Activated CD4-positive, CD25-positive, alpha-beta regulatory T cell (primary cell): ENCODE results near the gene TMEM86B.

Source experiments
- DNase-seq, 4 experiments: peaks; one replicate each; lab custom pipeline; 2025; lab: John Stamatoyannopoulos, UW

The TMEM86B gene

GRCh38 chr19:55257461-55258420 is 29.2 kb upstream of the TMEM86B start:
- DNase-seq, result no peak

GRCh38 chr19:55256562-55257460 is 28.2 kb upstream of the TMEM86B start:
- no peak for DNase-seq

GRCh38 chr19:55255618-55256423 is 27.3 kb upstream of the TMEM86B start:
- DNase-seq, result peak in 1 of 4 experiments; percentile 18

GRCh38 chr19:55254625-55254977 is 26.0 kb upstream of the TMEM86B start:
- no peak for DNase-seq

GRCh38 chr19:55253842-55254624 is 25.5 kb upstream of the TMEM86B start:
- peak in 3 of 4 experiments; percentile 32 to 57 (median 41) for DNase-seq

DNA sequence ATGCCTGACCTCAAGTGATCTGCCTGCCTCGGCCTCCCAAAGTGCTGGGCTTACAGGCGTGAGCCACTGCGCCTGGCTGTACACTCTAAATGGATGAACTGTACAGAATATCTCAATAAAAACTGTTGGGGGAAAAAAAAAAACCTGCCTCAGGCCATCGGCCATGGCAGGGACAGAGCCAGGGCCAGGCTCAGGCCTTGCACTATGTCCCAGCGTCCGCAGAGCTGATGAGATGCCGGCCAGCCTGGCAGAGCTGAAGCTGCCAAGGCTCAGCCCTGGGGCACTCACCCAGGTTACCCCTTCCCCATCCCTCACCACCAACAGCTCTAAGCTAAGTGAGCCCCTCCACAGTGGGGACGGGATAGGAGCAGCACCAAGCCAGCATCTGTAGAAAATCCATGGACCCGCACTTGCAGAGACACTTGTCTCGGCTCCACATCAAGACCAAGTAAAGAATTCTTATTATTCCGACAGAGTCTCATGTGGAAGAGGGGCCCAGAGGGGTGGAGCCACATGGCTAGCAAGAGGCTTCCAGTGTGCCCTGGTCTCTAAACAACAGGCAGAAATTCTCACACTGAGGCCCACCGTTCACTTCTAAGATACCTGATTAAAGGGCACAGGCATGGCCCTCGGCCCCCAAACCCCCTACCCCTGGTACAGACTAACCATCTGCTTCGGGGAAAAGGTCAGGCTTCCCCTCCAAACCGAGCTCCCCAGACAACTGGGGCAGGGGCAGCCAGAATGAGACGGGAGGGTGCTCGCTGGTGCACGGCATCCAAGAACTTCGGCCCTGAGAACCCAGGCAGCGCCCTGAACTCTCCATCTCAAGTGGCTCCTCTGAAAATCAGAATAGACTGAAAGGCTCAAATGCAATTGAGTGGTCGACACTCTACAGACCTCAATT is 24.4 kb upstream of the TMEM86B start:
- no peak for DNase-seq

DNA sequence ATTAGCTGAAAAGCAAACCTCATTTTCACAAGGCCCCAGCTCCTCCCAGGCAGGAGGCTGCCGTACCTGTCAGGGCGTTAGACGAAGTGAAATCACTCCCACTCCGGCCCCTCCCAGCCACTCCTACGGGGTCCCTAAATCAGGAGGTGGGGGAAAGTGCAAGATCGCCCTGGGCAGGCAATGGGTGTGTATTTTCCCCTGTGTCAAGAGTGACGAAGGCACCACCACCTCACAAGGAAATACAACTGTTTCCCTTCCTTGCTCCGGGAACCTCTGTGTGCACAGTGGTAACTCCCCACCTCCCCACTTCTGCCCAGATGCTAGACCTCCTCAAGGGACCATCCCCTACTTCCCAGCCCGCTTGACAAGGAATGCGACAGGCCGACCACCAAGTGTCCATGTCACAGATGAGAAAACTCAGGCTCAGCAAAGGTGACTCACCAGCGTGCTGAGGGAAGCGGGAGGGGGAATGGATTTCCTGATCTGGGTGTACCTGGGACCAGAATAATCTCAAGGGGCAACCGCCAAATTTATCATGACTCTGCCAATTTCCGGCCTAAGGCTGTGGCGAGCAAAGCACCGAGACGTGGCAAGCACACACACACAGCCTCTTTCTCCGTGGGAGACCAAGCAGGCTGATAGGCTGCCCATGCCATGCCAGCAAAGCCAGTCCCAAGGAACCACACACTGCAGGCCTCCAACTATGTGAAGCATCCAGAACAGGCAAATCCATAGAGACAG is 22.9 kb upstream of the TMEM86B start:
- DNase-seq, result no peak

GRCh38 chr19:55250262-55251036 is 21.9 kb upstream of the TMEM86B start:
- DNase-seq, result no peak

GRCh38 chr19:55249841-55250240 is 21.3 kb upstream of the TMEM86B start:
- DNase-seq, result no peak

- DNase-seq, result no peak
These were observed 20.1 kb upstream of the TMEM86B start for GRCh38 chr19:55248704-55249103.

DNA sequence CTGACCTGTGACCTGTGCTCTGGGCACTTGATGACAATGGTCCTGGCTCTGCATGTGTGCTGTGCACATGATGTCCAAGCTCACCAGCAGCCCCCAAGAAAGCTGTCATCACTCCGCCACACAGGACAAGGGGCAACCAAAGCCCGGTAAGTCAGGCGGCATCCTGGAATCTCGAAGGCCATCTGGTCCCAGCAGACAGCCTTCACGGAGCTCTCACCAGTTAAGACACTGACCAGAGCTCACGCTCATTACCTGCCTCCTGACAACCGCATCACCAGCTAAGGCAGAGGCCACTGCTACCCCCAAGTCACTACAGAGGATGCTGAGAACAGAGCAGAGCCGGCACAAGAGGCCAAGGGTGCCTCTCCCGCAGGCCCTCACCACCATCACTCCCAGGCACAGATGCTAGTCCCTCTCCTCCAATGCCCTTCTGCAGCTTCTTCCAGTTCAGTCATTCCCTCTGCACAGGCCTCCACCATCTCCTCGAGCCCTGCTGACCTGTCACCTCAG is 19.7 kb upstream of the TMEM86B start:
- DNase-seq, result no peak

DNA sequence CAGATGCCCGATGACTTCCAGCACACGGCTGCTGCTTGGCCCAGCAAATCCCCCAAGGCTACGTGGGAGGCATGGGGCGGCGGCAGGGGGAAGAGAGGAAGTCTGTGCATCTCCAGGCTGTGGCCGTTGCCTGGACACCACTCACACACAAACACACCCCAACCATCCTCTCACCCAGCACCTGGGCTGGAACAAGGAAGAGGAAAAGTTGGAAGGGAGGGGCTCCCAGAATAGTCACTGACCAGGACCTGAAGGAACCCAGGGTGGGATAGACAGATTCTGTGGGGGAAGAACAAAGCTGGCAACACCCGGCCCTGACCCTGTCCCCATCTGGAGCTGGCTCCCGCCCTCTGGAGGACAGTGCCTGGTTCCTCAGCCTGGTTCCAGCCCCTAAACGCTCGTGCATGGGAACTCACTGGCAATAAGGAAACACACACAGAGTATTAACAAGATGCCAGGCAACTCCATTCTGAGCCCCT is 19.1 kb upstream of the TMEM86B start:
- no peak for DNase-seq

DNA sequence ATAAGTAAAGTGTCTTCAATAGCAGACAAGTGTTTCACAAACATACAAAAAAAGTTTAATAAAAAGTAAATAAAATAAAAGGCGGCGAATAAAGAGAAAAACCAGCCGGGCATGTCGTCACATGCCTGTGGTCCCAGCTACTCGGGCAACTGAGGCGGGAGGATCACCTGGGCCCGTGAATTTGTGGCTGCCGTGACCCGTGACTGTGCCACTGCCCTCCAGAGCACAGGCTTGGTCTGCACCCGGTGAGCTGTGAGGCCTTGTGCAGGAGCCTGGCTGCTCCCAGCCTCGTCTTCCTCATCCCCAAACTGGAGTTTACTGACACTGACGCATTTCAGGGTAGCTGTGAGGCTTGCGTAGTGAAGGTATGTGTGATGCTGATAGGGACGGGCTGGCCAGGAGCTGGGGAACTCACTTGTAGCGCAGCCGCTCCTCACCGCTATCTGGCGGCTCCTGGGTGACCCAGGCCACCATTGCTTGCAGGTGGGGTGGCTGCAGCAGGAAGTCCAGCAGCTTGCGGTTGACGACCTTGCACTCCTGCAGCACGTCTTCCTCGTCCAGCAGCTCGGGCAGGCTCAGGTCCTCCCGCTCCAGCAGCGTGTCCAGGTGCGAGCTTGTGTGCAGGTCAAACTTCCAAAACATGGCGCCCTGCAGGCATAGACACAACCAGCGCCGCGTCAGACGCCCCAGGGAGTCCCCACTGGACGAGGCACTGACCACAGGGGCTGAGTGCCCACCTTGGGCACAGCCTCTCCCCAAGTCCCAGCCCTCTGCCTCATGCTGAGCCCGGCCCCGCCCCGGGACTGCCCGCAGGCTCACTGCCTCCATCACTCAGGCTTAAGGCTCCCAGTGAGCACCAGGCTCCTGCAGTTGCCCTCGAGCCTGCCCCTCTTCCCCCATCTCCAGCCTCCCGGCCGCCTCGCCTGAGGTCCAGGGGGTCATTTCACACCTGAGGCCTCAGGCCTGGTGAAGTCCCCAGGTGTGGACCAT is 18.2 kb upstream of the TMEM86B start:
- no peak for DNase-seq

DNA sequence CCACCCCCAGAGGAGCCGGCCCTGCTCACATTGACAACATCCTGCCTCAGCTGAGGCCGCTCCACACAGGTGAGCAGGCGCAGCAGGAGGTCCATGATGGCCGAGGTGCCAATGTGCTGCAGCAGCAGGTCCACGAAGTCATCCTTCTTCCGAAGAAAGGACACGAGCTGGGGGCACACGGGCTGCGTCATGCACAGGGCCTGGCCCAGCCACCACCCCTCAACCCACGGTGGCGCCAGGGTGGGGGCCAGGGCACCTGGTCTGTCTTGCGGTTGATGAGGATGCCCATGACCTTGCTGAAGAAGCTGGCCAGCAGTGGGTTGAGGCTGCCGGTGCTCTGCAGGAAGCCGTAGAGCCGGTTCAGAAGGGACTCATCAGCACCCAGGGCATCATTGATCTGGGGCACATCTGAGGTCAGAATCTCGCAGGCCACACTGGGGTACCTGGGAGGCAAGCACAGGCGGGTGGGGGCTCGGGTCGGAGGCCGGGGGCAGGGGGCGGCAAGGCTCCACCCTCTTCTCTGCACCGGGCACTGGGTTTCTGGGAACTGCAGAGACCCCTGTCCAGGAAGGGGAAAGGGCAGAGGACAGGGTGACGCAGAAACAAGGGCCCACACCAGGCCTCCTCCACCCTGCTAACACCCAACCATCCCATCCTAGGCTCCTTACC is 16.8 kb upstream of the TMEM86B start:
- DNase-seq, result no peak

DNA sequence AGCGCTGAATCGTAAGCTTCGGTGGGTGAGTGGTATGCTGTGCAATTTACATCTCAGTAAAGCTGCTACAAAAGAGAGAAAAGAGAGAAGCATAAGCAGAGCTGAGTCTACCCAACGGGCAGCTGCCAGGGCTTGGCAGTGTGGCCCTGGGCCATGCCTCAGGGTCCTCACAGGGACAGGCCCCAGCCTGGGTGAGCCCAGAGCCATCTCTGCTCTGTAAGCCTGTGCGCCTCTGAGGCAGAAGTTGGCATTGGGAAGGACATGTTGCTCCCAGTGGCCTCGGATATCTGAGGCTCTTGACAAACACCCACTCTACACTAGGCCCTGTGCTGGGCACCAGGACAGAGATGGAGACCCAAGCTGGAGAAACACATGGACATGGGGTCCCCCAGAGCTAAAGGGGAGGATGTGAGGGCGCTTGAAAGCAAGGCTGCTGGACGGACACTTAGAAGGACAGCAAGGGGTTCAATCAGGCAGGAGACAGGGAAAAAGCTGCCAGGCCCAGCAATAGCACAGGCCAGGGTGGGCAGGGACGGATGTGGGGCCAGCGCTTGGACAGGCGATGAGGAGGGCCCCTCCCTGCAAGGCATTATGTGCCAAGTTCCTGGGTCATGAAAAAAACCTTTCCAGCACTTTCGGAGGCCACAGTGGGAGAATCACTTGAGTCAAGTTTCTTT is 15.6 kb upstream of the TMEM86B start:
- DNase-seq, result no peak

DNA sequence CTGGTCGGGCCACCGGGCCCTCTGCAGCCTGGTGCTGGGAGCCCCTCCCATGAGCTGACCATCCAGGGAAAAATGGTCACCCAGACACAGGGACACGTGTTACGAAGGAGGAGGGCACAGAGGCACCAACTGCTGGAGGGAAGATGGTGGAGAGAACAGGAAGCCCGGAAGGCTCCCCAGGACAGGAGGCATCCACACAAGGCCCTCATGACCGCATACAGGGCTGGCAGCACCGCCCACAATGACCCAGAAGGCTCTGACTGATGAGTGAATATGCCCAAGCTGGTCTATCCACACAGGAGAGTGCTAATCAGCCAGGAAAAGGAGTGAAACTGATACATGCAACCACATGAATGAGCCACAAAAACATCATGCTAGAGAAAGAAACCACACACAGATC is 14.0 kb upstream of the TMEM86B start:
- no peak for DNase-seq
